Activated CD8-positive, alpha-beta T cell treated with anti-CD3 and anti-CD28 coated beads for 36 hours (primary cell): ENCODE measurements around the gene FNTB. TPM values are rescaled to one million over a fixed set of nuclear protein-coding genes. Genes with fewer than 3 reads are reported as not detected.
A peak's percentile ranks its signal among the peaks of the same experiment; 100 is the strongest.

Source experiments
- ATAC-seq: fragments of 200-7000 bp; cut with Tn5 transposase; one replicate; pipeline ENCODE4 v1.10.0; 2021; ENCODE audit warnings: mild to moderate bottlenecking, moderate library complexity
- CTCF ChIA-PET: fragments of 350-600 bp; sonication (Branson Sonifier 250); formaldehyde crosslinking; loops from one replicate; lab custom pipeline; 2021; ENCODE audit warnings: antibody characterized with exemption; lab: Charles Lee
- POLR2A ChIA-PET: fragments of 350-600 bp; sonication (Branson Sonifier 250); formaldehyde crosslinking; loops from one replicate; lab custom pipeline; 2021; ENCODE audit warnings: antibody characterized with exemption; lab: Charles Lee
- DNase-seq: peaks from one replicate; pipeline ENCODE4 v3.0.0-alpha.2; 2020
- H3K27ac Mint-ChIP-seq: one replicate; pipeline ENCODE4 v1.8.0; 2021; ENCODE audit warnings: mild to moderate bottlenecking, mixed read lengths
- H3K27me3 Mint-ChIP-seq: one replicate; pipeline ENCODE4 v1.8.0; 2021; ENCODE audit warnings: mixed read lengths
- H3K36me3 Mint-ChIP-seq: one replicate; pipeline ENCODE4 v1.8.0; 2021; ENCODE audit warnings: low read depth, mixed read lengths
- H3K4me1 Mint-ChIP-seq: one replicate; pipeline ENCODE4 v1.8.0; 2021; ENCODE audit warnings: low read depth, mixed read lengths
- H3K4me3 Mint-ChIP-seq: one replicate; pipeline ENCODE4 v1.8.0; 2021; ENCODE audit warnings: mild to moderate bottlenecking, moderate library complexity, mixed read lengths
- H3K9me3 Mint-ChIP-seq: one replicate; pipeline ENCODE4 v1.8.0; 2021; ENCODE audit warnings: mixed read lengths
- intact Hi-C: fragments of 100-400 bp; cut with micrococcal nuclease; formaldehyde crosslinking; loops from one replicate; pipeline ENCODE4 v1.10.0; 2022
- total RNA-seq, 2 experiments: library from RNA; stranded (reverse); gene quantifications; one replicate each; pipeline ENCODE4 v1.2.3, GENCODE V29; 2021
- TF ChIP-seq, protein P1 (sequence below): fragments of 200-600 bp; IDR thresholded peaks from one replicate; pipeline ENCODE4 v1.8.0; 2022; ENCODE audit warnings: antibody characterized with exemption, mild to moderate bottlenecking

FNTB gene
- total RNA-seq, 2 experiments from 2014 or later: 18.8 to 23.5 TPM

GRCh38 chr14:65002586-65003210 lies 16.0 kb downstream of the FNTB start:
- Mint-ChIP-seq H3K4me1 (peaks cover 45% of the 10 kb centered on the region), H3K9me3 (no peaks in the 10 kb centered on the region), H3K27me3 (no peaks in the 10 kb centered on the region), H3K27ac (no peak overlapping the region), H3K4me3 (no peak overlapping the region), H3K36me3 (peaks cover 21% of the 10 kb centered on the region)
- TF ChIP-seq, protein P1, sequence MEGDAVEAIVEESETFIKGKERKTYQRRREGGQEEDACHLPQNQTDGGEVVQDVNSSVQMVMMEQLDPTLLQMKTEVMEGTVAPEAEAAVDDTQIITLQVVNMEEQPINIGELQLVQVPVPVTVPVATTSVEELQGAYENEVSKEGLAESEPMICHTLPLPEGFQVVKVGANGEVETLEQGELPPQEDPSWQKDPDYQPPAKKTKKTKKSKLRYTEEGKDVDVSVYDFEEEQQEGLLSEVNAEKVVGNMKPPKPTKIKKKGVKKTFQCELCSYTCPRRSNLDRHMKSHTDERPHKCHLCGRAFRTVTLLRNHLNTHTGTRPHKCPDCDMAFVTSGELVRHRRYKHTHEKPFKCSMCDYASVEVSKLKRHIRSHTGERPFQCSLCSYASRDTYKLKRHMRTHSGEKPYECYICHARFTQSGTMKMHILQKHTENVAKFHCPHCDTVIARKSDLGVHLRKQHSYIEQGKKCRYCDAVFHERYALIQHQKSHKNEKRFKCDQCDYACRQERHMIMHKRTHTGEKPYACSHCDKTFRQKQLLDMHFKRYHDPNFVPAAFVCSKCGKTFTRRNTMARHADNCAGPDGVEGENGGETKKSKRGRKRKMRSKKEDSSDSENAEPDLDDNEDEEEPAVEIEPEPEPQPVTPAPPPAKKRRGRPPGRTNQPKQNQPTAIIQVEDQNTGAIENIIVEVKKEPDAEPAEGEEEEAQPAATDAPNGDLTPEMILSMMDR: no peak
- ATAC-seq (no peak), DNase-seq (no peak)
- CTCF ChIA-PET: interaction anchor here (0.7 to 1.5 kb wide), 3 partner anchors 9 to 27 kb away, joined by 4 to 5 read pairs (median 5); no protein-coding TSS in a partner anchor
- intact Hi-C loops: no loop called here
- POLR2A ChIA-PET: interaction anchor here (0.7 kb wide), 1 partner anchor 17 kb away, joined by 3 read pairs; no protein-coding TSS in a partner anchor

GRCh38 chr14:65003394-65003793 lies 16.7 kb downstream of the FNTB start:
- POLR2A ChIA-PET: no interaction called here
- Mint-ChIP-seq H3K36me3 (peaks cover 21% of the 10 kb centered on the region), H3K27ac (peak overlapping the region; percentile 9), H3K27me3 (no peaks in the 10 kb centered on the region), H3K4me3 (no peak overlapping the region), H3K4me1 (peaks cover 38% of the 10 kb centered on the region), H3K9me3 (no peaks in the 10 kb centered on the region)
- TF ChIP-seq, protein P1: no peak
- intact Hi-C loops: no loop called here
- peak; percentile 40 for ATAC-seq
- DNase-seq: no peak
- CTCF ChIA-PET: interaction anchor here (1.2 to 1.3 kb wide), 2 partner anchors 9 to 16 kb away, joined by 4 to 5 read pairs; partner anchors contain the start of gene FNTB

DNA sequence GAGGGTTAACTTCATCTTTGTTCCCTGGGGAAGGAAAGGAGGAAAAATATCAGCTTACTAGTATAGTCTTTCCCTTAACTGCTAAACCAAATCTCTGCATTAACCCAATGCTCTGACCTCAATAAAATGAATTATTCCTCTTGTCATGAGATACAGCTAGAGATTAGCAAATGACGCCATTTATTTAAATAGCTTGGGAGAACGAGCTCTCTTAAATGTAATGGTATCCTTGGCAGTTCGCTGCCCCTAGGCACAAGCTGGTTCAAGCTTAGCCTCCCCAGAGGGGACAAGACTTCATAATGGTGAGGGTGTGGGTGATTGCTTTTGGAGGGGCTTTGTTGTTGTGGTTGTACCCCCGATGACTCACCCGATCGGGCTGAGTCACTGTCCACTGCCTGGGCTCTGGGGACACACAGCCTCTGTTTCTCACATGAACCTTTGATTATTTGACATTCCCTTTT lies 19.6 kb downstream of the FNTB start:
- CTCF ChIA-PET: interaction anchor here (1.1 to 1.6 kb wide), 3 partner anchors 14 to 20 kb away, joined by 3 to 6 read pairs (median 3); partner anchors contain the start of gene FNTB
- Mint-ChIP-seq H3K27me3 (no peaks in the 10 kb centered on the region), H3K4me1 (peaks cover 27% of the 10 kb centered on the region), H3K9me3 (no peaks in the 10 kb centered on the region), H3K36me3 (peaks cover 25% of the 10 kb centered on the region), H3K27ac (no peak overlapping the region), H3K4me3 (no peak overlapping the region)
- POLR2A ChIA-PET: interaction anchor here (1.1 kb wide), 1 partner anchor 18 kb away, joined by 7 read pairs; no protein-coding TSS in a partner anchor
- TF ChIP-seq, protein P1: no peak
- no peak for DNase-seq
- intact Hi-C loops: no loop called here
- no peak for ATAC-seq

DNA sequence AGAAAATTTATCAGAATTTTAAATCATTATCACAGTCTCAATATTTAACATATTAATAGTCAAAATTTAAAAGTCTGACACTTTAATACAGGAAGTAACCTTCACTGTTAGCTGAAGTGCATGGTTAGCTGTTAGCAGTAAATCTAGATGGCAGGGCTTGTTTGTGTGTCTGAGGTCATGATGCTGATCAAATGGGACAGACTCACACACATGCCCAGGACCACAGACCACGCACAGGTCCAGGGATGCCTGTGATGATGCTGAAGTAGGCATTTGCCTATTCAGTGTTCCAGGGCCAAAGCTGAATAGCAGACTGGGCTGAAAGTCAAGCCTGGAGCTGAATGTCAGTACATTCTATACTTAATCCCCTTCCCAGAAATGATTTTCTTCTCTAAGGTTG lies 20.5 kb downstream of the FNTB start:
- no peaks in the 10 kb centered on the region for H3K27me3 Mint-ChIP-seq
- CTCF ChIA-PET: interaction anchor here (1.4 kb wide), 1 partner anchor 13 kb away, joined by 6 read pairs; no protein-coding TSS in a partner anchor
- ATAC-seq (no peak), DNase-seq (no peak)
- H3K4me1 Mint-ChIP-seq: peaks cover 22% of the 10 kb centered on the region
- H3K27ac Mint-ChIP-seq: no peak overlapping the region
- peaks cover 28% of the 10 kb centered on the region for H3K36me3 Mint-ChIP-seq
- no peak overlapping the region for H3K4me3 Mint-ChIP-seq
- intact Hi-C loops: no loop called here
- POLR2A ChIA-PET: interaction anchor here (1.1 kb wide), 1 partner anchor 17 kb away, joined by 7 read pairs; no protein-coding TSS in a partner anchor
- no peaks in the 10 kb centered on the region for H3K9me3 Mint-ChIP-seq
- TF ChIP-seq, protein P1: no peak
